ENCODE measurements around the gene PTGR3.

Gene PTGR3

DNA sequence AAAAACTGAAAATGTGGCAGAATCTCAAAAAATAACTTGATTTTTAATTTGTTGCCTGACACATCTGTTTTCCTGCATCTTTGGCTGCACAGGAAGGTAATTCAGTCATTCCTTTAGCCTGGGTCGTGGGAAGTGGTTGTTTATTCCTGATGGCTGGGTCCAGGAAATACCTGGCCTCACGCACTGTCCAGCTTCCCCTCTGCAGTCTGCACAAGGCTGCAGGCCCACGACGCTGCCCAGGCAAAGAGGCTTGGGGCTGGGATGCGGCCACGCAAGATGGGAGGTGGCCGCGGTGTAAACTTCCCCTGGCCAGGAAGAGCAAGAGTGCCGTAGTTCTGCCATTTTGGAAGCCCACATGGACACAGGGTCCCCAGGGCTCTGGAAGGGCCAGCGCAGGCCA, 29.8 kb upstream of the PTGR3 start:
- DNase-seq, result no peak
- Histone ChIP-seq H3K27ac (ENCODE audit: insufficient read depth, low read length, poor library complexity, severe bottlenecking) (no peak overlapping the region), H3K4me3 (ENCODE audit: insufficient read depth, low read depth, low read length, poor library complexity, severe bottlenecking) (no peak overlapping the region), H3K4me1 (ENCODE audit: control insufficient read depth, insufficient read depth, low read length, poor library complexity, severe bottlenecking) (no peaks in the 10 kb centered on the region), H3K27me3 (replicated peaks; ENCODE audit: control insufficient read depth, insufficient read depth, low read length, poor library complexity, severe bottlenecking) (no peaks in the 10 kb centered on the region), H3K36me3 (ENCODE audit: control insufficient read depth, insufficient read depth, low read length) (no peaks in the 10 kb centered on the region), H3K9me3 (ENCODE audit: control insufficient read depth, low read length) (no peaks in the 10 kb centered on the region)

DNA sequence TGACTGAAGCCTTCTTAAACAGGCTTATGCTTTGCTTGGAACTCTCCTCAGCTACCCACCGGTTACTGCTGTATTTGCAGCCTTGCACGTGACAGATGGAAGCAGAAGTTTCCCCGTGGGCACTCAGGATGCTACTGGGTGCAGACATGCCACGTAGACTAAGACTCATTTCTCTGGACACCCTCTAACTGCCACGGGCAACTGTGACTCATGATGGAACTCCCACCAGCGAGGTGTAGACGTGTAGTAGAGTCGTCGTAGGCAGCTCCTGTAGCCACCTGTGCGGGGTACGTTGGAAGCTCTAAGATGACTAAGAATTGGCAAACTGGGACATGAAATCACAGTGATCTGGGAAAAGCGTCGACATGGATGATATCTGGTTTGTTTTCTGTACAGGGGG, 29.2 kb upstream of the PTGR3 start:
- Histone ChIP-seq H3K4me3 (ENCODE audit: insufficient read depth, low read depth, low read length, poor library complexity, severe bottlenecking) (no peak overlapping the region), H3K9me3 (ENCODE audit: control insufficient read depth, low read length) (no peaks in the 10 kb centered on the region), H3K27me3 (replicated peaks; ENCODE audit: control insufficient read depth, insufficient read depth, low read length, poor library complexity, severe bottlenecking) (no peaks in the 10 kb centered on the region), H3K4me1 (ENCODE audit: control insufficient read depth, insufficient read depth, low read length, poor library complexity, severe bottlenecking) (no peaks in the 10 kb centered on the region), H3K36me3 (ENCODE audit: control insufficient read depth, insufficient read depth, low read length) (no peaks in the 10 kb centered on the region), H3K27ac (ENCODE audit: insufficient read depth, low read length, poor library complexity, severe bottlenecking) (no peak overlapping the region)
- no peak for DNase-seq

DNA sequence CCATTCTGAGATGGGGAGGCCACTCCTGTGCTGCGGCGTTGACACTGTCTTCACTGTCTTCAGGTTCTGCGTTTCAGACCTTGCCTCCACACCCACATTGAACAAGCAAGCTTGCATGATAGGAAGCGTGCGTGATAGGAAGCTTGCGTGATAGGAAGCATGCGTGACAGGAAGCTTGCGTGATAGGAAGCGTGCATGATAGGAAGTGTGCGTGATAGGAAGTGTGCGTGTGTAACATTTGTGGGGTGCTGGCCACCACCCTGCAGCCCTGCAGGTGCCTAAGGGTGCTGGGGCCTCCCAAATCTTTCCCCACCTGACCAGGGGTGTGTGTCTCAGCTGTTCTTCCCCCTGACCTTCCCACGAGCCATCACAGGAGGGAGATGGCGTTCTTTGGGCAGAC, 27.0 kb upstream of the PTGR3 start:
- Histone ChIP-seq H3K36me3 (ENCODE audit: control insufficient read depth, insufficient read depth, low read length) (no peaks in the 10 kb centered on the region), H3K27ac (ENCODE audit: insufficient read depth, low read length, poor library complexity, severe bottlenecking) (no peak overlapping the region)

DNA sequence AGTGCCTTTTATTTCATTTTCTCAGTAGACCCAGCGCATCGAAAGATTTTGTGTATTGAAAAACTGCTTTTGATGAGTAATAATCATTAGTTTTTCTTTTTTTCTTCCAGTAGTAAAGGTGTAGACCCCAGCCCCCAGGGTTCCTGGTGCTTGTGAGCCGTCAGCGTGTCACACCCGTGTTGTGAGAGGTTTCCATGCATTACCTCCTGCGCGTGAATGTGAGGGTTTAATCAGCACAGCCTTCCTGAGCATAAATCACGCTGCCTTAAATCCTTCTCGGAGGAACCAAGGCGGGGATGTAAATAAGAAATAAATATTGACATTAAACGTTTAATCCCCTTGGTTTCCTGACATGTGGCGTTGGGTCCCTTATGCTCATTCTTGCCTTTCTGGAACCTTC, 26.0 kb upstream of the PTGR3 start:
- Histone ChIP-seq H3K27me3 (replicated peaks; ENCODE audit: control insufficient read depth, insufficient read depth, low read length, poor library complexity, severe bottlenecking) (no peaks in the 10 kb centered on the region), H3K9me3 (ENCODE audit: control insufficient read depth, low read length) (no peaks in the 10 kb centered on the region), H3K36me3 (ENCODE audit: control insufficient read depth, insufficient read depth, low read length) (no peaks in the 10 kb centered on the region), H3K27ac (ENCODE audit: insufficient read depth, low read length, poor library complexity, severe bottlenecking) (no peak overlapping the region), H3K4me3 (ENCODE audit: insufficient read depth, low read depth, low read length, poor library complexity, severe bottlenecking) (no peak overlapping the region), H3K4me1 (ENCODE audit: control insufficient read depth, insufficient read depth, low read length, poor library complexity, severe bottlenecking) (no peaks in the 10 kb centered on the region)
- no peak for DNase-seq

More for the DNA sequence above, 27.0 kb upstream of the PTGR3 start:
- Histone ChIP-seq H3K27me3 (replicated peaks; ENCODE audit: control insufficient read depth, insufficient read depth, low read length, poor library complexity, severe bottlenecking) (no peaks in the 10 kb centered on the region), H3K4me1 (ENCODE audit: control insufficient read depth, insufficient read depth, low read length, poor library complexity, severe bottlenecking) (no peaks in the 10 kb centered on the region), H3K9me3 (ENCODE audit: control insufficient read depth, low read length) (no peaks in the 10 kb centered on the region), H3K4me3 (ENCODE audit: insufficient read depth, low read depth, low read length, poor library complexity, severe bottlenecking) (no peak overlapping the region)
- DNase-seq, result no peak

DNA sequence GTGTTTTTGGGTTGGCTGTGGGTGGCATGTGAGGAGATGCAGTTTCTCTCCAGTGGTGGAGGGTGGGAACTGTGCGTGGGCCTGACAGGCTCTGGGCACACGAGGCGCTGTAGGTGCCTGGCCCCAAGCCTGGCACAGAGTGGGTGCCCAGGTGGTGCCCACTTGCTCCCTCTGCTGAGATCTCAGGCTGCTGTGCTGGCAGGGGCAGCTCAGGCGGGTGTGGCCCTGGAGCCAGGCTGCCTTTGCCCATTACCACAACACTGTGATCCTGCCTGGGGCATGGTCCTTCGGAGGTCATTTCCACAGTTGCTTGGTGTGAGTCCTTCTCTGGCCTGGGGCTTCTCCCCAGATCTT, 22.1 kb upstream of the PTGR3 start:
- H3K4me1 ChIP-seq (ENCODE audit: control insufficient read depth, insufficient read depth, low read length, poor library complexity, severe bottlenecking), result no peaks in the 10 kb centered on the region
- no peak overlapping the region for H3K27ac ChIP-seq (ENCODE audit: insufficient read depth, low read length, poor library complexity, severe bottlenecking)
- H3K27me3 ChIP-seq (replicated peaks; ENCODE audit: control insufficient read depth, insufficient read depth, low read length, poor library complexity, severe bottlenecking), result no peaks in the 10 kb centered on the region

DNA sequence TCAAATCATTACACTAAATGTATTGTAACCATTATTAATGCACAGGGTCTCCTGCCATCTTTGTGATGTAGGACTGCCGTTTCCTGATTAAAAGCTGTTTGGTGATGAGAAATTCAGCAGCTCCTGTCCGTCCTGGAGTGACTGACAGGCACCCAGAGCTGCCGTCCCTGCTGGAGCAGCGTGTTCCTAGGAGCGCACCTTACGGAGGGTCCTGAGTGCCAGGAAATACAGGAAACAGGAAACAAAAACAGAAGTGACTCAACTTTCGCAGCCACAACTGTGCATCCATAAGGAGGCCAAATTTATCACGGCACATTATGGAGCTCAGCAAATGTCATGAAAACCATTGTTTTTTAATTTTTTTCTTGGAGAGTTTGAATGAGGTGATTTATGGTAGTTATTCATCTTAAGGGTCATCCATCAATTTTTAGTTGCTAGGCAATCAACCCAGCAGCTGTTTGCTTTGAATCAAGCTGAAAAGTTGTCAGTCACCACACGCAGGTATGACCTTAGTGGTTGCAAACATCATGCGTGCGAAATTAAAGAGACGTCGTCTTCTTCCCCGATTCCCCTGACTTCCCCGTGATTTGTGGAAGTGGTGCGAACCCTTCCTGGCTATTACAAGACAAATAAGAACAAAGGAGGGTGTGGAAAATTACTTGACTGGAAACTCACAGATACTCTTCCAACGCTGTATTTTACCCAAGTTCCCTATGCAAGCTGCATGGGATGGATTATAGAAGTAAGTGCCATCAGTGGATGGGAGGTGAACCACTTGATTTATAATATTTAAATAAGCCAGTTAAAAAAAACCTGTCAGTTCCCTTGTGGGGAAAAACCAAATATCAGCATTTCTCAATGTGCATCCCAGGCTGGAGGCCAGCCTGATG, 21.5 kb upstream of the PTGR3 start:
- no peak for DNase-seq
- no peaks in the 10 kb centered on the region for H3K36me3 ChIP-seq (ENCODE audit: control insufficient read depth, insufficient read depth, low read length)
- H3K27ac ChIP-seq (ENCODE audit: insufficient read depth, low read length, poor library complexity, severe bottlenecking), result no peak overlapping the region
- no peaks in the 10 kb centered on the region for H3K4me1 ChIP-seq (ENCODE audit: control insufficient read depth, insufficient read depth, low read length, poor library complexity, severe bottlenecking)
- H3K27me3 ChIP-seq (replicated peaks; ENCODE audit: control insufficient read depth, insufficient read depth, low read length, poor library complexity, severe bottlenecking), result no peaks in the 10 kb centered on the region
- no peak overlapping the region for H3K4me3 ChIP-seq (ENCODE audit: insufficient read depth, low read depth, low read length, poor library complexity, severe bottlenecking)
- H3K9me3 ChIP-seq (ENCODE audit: control insufficient read depth, low read length), result no peaks in the 10 kb centered on the region

More for the DNA sequence above, 22.1 kb upstream of the PTGR3 start:
- Histone ChIP-seq H3K36me3 (ENCODE audit: control insufficient read depth, insufficient read depth, low read length) (no peaks in the 10 kb centered on the region), H3K9me3 (ENCODE audit: control insufficient read depth, low read length) (no peaks in the 10 kb centered on the region), H3K4me3 (ENCODE audit: insufficient read depth, low read depth, low read length, poor library complexity, severe bottlenecking) (no peak overlapping the region)
- no peak for DNase-seq

DNA sequence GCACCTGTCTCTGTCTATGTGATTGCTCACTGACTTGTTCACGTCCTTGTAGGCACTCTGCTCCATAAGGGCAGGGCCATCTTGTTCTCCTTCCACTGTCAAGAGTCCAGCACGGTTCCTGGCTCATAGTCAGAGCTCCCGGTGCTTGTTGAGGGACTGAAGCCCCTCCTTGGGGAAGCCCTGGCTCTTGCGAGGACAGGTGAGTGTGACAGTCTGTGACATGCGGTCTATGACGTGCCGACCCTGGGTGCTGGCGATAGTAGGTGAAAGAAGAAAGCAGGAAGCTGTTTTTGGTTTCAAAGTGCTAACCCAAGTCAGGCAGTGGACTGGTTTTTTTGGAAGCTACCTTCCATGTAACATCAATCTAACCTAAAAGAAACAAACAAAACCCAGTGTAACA, 20.5 kb upstream of the PTGR3 start:
- Histone ChIP-seq H3K9me3 (ENCODE audit: control insufficient read depth, low read length) (no peaks in the 10 kb centered on the region), H3K36me3 (ENCODE audit: control insufficient read depth, insufficient read depth, low read length) (no peaks in the 10 kb centered on the region), H3K4me1 (ENCODE audit: control insufficient read depth, insufficient read depth, low read length, poor library complexity, severe bottlenecking) (no peaks in the 10 kb centered on the region), H3K4me3 (ENCODE audit: insufficient read depth, low read depth, low read length, poor library complexity, severe bottlenecking) (no peak overlapping the region), H3K27me3 (replicated peaks; ENCODE audit: control insufficient read depth, insufficient read depth, low read length, poor library complexity, severe bottlenecking) (no peaks in the 10 kb centered on the region), H3K27ac (ENCODE audit: insufficient read depth, low read length, poor library complexity, severe bottlenecking) (no peak overlapping the region)
- DNase-seq, result no peak

DNA sequence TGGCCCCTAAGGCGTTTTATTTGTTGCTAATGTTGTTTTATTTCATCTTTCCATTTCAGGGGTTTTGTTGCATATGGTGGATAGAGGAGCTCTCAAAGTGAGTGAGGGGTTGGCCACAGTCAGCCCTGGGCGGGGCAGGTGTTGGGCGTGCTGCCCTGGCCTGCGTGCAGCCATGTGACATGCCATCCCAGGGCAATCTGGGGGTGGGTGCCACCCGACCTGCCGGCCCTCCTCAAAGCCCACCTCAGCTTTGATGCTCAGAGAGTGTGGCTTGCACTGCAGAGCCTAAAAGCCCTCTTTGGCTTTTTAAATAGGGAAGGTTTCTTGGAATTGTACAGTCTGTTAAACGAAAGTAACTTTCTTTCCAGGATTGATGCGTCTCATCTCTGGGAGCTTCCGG, 20.0 kb upstream of the PTGR3 start:
- no peak overlapping the region for H3K4me3 ChIP-seq (ENCODE audit: insufficient read depth, low read depth, low read length, poor library complexity, severe bottlenecking)
- no peak overlapping the region for H3K27ac ChIP-seq (ENCODE audit: insufficient read depth, low read length, poor library complexity, severe bottlenecking)
- no peaks in the 10 kb centered on the region for H3K27me3 ChIP-seq (replicated peaks; ENCODE audit: control insufficient read depth, insufficient read depth, low read length, poor library complexity, severe bottlenecking)
- no peaks in the 10 kb centered on the region for H3K4me1 ChIP-seq (ENCODE audit: control insufficient read depth, insufficient read depth, low read length, poor library complexity, severe bottlenecking)
- H3K9me3 ChIP-seq (ENCODE audit: control insufficient read depth, low read length), result no peaks in the 10 kb centered on the region
- no peaks in the 10 kb centered on the region for H3K36me3 ChIP-seq (ENCODE audit: control insufficient read depth, insufficient read depth, low read length)
- DNase-seq, result no peak

DNA sequence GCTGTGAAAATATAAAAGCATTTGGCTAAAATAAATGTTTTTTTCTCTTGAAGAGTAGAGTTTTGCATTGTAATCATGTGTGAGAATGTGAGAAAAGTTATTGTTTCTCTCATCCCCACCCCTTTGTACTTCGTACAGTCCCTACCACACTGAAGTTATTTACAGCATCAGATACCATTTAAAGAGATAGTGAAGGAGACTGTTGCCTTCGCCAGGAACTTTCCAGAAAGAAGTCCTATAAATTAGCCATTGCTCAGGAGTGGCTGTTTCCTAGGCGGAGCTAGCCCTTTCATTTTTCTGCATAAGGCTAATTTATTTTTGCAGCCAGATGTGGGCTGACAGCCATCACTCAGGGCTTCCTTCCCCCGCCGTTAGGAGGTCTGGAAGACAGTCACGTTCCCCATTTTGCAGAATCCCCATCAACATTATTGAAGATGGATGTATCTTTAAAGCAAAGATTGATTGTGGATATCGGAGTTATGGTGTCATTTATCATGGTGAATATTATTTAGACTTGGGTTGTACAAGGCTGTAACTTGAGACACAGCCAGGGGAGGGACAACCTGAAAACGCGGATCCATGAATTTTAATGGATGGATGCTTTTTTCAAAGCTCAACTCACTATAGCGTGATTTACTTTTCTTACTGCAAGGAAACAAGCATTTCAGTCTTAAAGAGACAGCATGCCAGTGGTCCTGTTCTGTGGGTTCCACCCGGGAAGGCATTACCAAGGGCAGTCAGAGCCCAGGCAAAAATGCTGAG, 18.8 kb upstream of the PTGR3 start:
- Histone ChIP-seq H3K36me3 (ENCODE audit: control insufficient read depth, insufficient read depth, low read length) (no peaks in the 10 kb centered on the region), H3K27me3 (replicated peaks; ENCODE audit: control insufficient read depth, insufficient read depth, low read length, poor library complexity, severe bottlenecking) (no peaks in the 10 kb centered on the region), H3K4me3 (ENCODE audit: insufficient read depth, low read depth, low read length, poor library complexity, severe bottlenecking) (no peak overlapping the region), H3K9me3 (ENCODE audit: control insufficient read depth, low read length) (no peaks in the 10 kb centered on the region), H3K27ac (ENCODE audit: insufficient read depth, low read length, poor library complexity, severe bottlenecking) (no peak overlapping the region), H3K4me1 (ENCODE audit: control insufficient read depth, insufficient read depth, low read length, poor library complexity, severe bottlenecking) (peaks cover 1% of the 10 kb centered on the region)
- DNase-seq, result no peak

DNA sequence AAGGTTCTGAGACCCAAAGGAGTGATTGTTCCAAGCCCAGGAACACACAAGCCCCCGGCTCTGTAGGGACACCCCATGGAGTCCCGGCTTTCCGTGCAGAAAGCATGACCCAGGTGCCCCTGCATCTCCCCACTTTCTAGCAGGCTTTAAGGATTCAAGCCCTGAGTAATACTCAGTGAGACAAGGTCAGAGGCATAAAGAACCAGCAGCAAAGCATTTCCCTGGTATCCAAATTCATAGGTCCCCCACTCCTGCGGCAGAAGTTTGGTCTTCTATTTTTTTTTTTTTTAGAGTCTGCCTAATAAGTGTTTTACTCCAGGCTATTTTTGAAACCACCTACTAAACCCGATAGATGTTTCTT, 18.0 kb upstream of the PTGR3 start:
- no peaks in the 10 kb centered on the region for H3K36me3 ChIP-seq (ENCODE audit: control insufficient read depth, insufficient read depth, low read length)
- DNase-seq, result no peak
- H3K27me3 ChIP-seq (replicated peaks; ENCODE audit: control insufficient read depth, insufficient read depth, low read length, poor library complexity, severe bottlenecking), result no peaks in the 10 kb centered on the region
- peaks cover 7% of the 10 kb centered on the region for H3K4me1 ChIP-seq (ENCODE audit: control insufficient read depth, insufficient read depth, low read length, poor library complexity, severe bottlenecking)
- no peaks in the 10 kb centered on the region for H3K9me3 ChIP-seq (ENCODE audit: control insufficient read depth, low read length)
- H3K27ac ChIP-seq (ENCODE audit: insufficient read depth, low read length, poor library complexity, severe bottlenecking), result no peak overlapping the region
- no peak overlapping the region for H3K4me3 ChIP-seq (ENCODE audit: insufficient read depth, low read depth, low read length, poor library complexity, severe bottlenecking)
